ENCODE results near the gene KIF17.

Gene KIF17

DNA sequence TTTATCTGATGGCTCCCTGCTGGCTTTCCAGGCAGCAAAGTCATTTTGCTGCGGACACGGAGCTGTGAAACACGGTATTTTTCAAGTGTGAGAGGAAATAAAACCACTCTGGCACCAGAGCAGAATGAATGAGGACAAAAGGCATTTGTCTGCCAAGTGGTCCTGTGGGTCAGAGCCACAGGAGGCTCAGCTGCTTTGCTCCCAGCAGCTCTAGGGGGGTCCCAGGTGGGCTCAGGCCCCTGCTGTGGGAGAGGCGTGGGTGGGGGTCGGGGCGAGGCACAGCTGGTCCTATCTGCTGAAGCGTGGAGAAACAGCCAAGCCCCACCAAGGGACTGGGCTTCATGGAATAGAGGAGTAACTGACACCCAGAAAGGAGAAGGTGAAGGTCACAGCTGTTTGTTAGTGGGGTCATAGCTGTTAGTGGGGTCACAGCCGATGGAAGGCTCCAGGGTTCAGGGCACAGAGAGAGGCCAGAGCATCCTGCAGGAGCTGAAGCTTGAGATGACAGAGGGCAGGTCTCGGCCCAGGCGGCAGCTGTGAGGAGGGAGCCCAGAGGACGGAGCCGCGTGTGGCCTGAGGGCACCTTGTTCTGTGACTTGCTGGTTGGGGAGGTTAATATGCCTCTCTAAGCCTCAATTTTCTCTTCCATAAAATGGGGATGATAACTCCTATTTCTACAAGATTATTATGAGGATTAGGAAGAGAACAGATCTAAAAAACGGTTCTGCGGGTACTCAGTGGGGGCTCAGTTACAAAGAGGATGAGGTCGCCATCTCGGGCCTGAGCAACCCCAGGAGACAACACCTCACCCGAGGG lies 7.1 kb downstream of the KIF17 start:
- Mint-ChIP-seq H3K4me3 (no peak overlapping the region), H3K9me3 (no peaks in the 10 kb centered on the region), H3K27me3 (peaks cover 10 to 23% of the 10 kb centered on the region in 2 donors), H3K27ac (no peak overlapping the region), H3K4me1 (no peaks in the 10 kb centered on the region), H3K36me3 (no peaks in the 10 kb centered on the region)
- ATAC-seq (replicated peaks) (no peak), DNase-seq (no peak)

DNA sequence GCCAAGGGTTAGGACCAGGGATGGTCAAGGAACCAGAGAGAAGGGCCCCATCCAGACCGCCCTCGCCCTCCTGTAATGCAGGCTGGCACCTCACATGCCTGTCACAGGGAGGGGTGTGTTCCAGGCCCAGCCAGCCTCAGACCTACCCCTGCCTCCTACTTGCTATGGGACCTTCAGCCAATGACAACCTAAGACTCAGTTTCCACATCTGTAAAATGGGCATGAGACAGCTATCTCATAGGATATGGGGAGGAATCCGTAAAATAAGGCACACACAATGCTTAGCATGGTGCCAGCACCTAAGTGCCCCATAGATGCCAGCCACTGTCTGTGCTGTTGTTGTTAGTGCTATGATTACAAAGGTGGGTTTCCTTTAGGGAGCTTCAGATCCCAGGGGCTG lies 7.9 kb downstream of the KIF17 start:
- no peak overlapping the region for H3K27ac Mint-ChIP-seq
- H3K36me3 Mint-ChIP-seq, result no peaks in the 10 kb centered on the region
- DNase-seq (no peak), ATAC-seq (replicated peaks) (no peak)
- no peaks in the 10 kb centered on the region for H3K4me1 Mint-ChIP-seq
- no peak overlapping the region for H3K4me3 Mint-ChIP-seq
- peaks cover 6 to 15% of the 10 kb centered on the region in 2 donors for H3K27me3 Mint-ChIP-seq
- no peaks in the 10 kb centered on the region for H3K9me3 Mint-ChIP-seq

DNA sequence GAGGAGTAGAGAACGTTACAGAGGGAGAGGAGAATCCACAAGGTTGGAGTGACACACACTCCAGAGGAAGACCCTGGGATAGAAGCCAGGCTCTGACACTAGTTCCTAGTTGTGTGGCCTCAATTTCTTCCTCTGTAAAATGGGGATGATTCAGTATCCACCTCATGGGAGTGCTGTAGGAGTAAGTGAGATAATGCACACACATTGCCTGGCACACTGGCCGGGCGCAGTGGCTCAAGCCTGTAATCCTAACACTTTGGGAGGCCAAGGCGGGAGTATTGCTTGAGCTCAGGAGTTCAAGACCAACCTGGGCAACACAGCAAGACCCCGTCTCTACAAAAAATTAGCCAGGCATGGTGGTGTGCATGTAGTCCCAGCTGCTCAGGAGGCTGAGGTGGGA lies 8.9 kb downstream of the KIF17 start:
- H3K4me1 Mint-ChIP-seq, result no peaks in the 10 kb centered on the region
- H3K27me3 Mint-ChIP-seq, result peaks cover 6 to 13% of the 10 kb centered on the region in 2 donors
- H3K27ac Mint-ChIP-seq, result no peak overlapping the region
- no peaks in the 10 kb centered on the region for H3K36me3 Mint-ChIP-seq
- no peaks in the 10 kb centered on the region for H3K9me3 Mint-ChIP-seq
- H3K4me3 Mint-ChIP-seq, result no peak overlapping the region
- no peak for ATAC-seq (replicated peaks)
- DNase-seq, result no peak

DNA sequence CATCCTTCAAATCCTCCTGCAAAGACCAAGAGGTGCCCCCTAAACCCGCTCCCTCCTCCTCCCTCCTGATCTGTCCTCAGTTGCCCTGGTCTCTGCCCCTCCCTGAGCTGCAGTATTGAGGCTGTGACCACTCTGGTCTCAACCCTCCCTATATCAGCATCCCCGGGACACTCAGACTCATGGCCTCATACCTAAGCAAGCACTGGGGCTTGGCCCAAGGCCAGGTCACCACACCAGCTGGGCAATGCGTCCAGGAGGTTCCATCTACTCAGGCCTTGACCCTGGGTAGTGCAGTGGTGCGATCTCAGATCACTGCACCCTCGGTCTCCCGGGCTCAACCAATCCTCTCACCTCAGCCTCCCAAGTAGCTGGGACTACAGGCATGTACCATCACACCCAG lies 9.8 kb downstream of the KIF17 start:
- peaks cover 9 to 16% of the 10 kb centered on the region in 2 donors for H3K27me3 Mint-ChIP-seq
- DNase-seq (no peak), ATAC-seq (replicated peaks) (no peak)
- no peaks in the 10 kb centered on the region for H3K9me3 Mint-ChIP-seq
- no peak overlapping the region for H3K4me3 Mint-ChIP-seq
- no peaks in the 10 kb centered on the region for H3K4me1 Mint-ChIP-seq
- no peak overlapping the region for H3K27ac Mint-ChIP-seq
- H3K36me3 Mint-ChIP-seq, result no peaks in the 10 kb centered on the region

DNA sequence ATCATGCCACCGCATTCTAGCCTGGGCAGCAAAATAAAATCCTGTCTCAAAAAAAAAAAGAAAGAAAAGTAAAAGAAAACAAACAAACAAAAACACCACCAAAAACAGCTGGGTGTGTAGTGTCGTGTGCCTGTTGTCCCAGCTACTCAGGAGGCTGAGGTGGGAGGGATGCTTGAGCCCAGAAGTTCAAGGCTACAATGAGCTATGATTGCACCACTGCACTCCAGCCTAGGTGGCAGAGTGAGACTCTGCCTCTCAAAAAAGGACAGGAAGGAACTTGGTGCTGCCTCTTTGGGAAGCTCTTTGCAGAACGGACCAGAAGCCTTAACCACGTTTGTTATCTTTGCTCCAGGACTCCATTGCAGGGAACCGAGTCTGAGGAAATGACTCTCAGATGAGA lies 11.0 kb downstream of the KIF17 start:
- no peaks in the 10 kb centered on the region for H3K9me3 Mint-ChIP-seq
- no peak for ATAC-seq (replicated peaks)
- no peaks in the 10 kb centered on the region for H3K36me3 Mint-ChIP-seq
- H3K27me3 Mint-ChIP-seq, result peaks cover 10 to 24% of the 10 kb centered on the region in 2 donors
- DNase-seq, result no peak
- H3K4me1 Mint-ChIP-seq, result no peaks in the 10 kb centered on the region
- H3K27ac Mint-ChIP-seq, result no peak overlapping the region
- no peak overlapping the region for H3K4me3 Mint-ChIP-seq

DNA sequence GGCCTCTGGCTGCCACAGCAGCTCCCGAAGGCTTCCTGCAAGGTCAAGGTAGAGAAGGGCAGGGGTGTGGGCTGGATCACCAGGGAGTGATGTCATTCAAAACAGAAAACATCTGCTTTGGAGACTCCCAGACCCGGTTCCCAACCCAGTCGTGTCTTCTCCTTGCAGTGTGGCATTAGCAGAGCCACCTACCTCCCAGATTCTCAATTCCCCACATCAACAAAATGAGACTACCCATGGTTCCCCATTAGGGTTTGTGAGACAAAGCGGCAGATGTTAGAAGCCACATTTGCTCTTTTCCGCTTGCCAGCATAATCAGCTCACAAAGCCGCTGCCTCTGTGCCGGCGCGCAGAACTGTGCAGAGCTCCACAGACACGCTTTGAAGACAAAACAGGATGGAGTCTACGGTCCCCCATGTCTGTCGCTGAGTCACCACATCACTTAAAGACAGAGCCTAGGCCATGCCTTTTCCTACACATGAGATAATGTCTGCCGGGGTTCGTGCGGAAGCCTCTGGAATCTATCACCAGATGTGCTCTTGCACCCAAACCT lies 12.5 kb downstream of the KIF17 start:
- ATAC-seq (replicated peaks), result no peak
- Mint-ChIP-seq H3K4me1 (no peaks in the 10 kb centered on the region), H3K9me3 (no peaks in the 10 kb centered on the region), H3K4me3 (no peak overlapping the region), H3K36me3 (no peaks in the 10 kb centered on the region), H3K27me3 (peaks cover 16 to 24% of the 10 kb centered on the region in 2 donors), H3K27ac (no peak overlapping the region)
- DNase-seq, result no peak

DNA sequence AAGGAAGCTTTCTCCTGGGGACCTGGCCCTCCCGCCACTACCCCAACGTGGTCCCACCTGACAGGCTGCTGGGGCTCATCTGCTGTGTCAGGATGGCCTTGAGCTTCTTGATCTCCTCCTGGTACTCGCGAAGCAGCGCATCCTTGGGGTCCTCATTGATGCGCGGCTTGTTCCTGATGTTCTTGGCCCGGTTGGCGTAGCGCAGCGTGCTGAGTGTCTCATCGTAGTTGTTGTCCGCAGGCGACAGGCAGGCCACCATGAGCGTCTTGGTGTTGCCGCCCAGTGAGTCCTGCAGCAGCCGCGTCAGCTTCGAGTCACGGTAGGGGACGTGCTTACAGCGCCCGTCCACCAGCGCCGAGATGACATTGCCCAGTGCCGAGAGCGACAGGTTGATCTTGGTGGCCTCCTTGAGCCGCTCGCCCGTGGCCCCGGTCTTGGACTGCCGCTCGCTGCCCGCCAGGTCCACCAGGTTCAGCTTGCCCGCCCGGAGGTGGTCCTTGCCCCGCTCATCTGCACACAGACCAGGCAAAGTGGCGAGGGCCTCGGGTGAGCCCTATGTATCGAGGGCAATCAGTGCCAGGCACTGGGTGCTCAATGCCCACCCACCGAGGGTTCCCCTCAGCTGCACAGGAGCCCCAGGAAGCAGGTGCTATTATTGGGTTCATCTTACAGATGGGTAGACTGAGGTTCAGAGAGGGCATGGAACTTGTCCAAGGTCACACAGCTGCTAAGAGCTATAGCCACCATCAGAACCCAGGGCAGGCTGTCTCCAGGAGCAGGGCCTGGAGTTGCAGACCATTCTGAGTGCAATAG lies 13.2 kb downstream of the KIF17 start:
- Mint-ChIP-seq H3K4me3 (no peak overlapping the region), H3K36me3 (no peaks in the 10 kb centered on the region), H3K9me3 (no peaks in the 10 kb centered on the region)

DNA sequence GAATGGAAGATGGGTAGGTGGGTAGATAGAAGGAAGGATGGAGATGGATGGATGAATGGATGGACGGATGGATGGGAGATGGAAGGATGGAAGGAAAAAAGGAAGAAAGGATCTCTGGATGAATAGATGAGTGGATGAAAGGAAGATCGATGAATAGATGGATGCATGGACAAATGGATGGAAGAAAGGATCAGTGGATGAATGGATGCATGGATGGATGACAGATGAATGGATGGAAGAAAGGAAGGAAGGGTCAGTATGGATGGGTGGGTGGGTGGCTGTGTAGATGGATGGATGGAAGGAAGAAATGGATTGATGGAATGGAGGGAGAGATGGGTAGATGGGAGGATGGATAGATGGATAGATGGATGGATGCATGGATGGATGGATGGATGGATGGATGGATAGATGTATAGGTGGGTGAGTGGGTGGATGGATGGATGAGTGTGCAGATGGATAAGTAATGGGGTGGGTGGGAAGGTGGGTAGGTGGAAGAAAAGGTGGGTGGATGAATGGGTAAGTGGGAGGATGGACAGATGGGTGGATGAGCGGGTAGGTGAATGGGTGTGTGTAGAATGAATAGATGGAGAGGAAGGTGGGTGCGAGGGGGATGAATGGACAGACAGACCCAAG lies 14.6 kb downstream of the KIF17 start:
- H3K4me3 Mint-ChIP-seq, result no peak overlapping the region
- no peaks in the 10 kb centered on the region for H3K36me3 Mint-ChIP-seq
- no peak for ATAC-seq (replicated peaks)
- DNase-seq, result no peak
- H3K9me3 Mint-ChIP-seq, result no peaks in the 10 kb centered on the region
- H3K4me1 Mint-ChIP-seq, result no peaks in the 10 kb centered on the region
- H3K27me3 Mint-ChIP-seq, result peaks cover 14 to 18% of the 10 kb centered on the region in 2 donors
- H3K27ac Mint-ChIP-seq, result no peak overlapping the region

More for the DNA sequence above, 13.2 kb downstream of the KIF17 start:
- H3K27ac Mint-ChIP-seq, result no peak overlapping the region
- ATAC-seq (replicated peaks), result no peak
- no peak for DNase-seq
- H3K27me3 Mint-ChIP-seq, result peaks cover 16 to 24% of the 10 kb centered on the region in 2 donors
- no peaks in the 10 kb centered on the region for H3K4me1 Mint-ChIP-seq

DNA sequence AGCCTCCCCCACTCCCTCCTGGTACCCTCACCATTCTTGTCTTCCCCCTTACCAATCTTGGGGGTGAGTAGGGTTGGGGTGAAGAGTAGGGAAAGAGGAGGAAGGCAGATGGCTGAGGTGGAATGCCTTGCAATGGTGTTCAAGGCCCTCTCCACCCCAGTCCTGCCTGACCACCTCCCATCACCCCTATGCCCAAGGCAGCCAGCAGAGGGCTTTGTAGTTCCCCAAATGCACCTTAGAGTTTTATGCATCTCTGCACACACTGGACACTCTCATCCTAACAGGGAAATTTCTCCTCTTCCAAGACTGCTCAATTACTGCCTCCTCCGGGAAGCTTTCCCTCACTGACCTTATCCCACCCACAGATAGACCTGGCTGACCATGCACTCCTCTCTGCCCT lies 15.4 kb downstream of the KIF17 start:
- no peak overlapping the region for H3K27ac Mint-ChIP-seq
- H3K27me3 Mint-ChIP-seq, result peaks cover 10 to 17% of the 10 kb centered on the region in 2 donors
- DNase-seq (no peak), ATAC-seq (replicated peaks) (no peak)
- no peak overlapping the region for H3K4me3 Mint-ChIP-seq
- H3K4me1 Mint-ChIP-seq, result no peaks in the 10 kb centered on the region
- no peaks in the 10 kb centered on the region for H3K36me3 Mint-ChIP-seq
- H3K9me3 Mint-ChIP-seq, result no peaks in the 10 kb centered on the region

DNA sequence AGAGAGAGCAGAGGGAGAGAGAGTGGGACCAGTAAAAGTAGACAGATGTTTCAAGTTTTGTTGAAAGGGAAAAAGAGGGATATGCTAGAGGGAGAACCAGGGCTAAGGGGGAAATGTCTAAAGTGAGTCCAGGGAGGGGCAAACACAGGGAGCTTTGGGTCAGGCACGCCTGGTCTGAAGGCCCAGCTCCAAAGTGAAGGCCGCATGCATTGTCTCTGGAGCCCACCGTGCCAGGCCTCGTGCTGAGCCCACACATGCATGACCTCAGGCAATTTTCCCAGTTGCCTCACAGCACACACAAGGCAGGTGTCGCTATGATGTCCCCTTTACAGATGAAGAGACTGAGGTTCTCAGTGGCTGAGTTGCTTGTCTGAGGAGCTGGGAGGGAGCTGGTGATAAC lies 16.0 kb downstream of the KIF17 start:
- Mint-ChIP-seq H3K4me1 (peaks cover 2 to 3% of the 10 kb centered on the region in 2 donors), H3K27ac (no peak overlapping the region), H3K27me3 (peaks cover 10 to 11% of the 10 kb centered on the region in 2 donors), H3K36me3 (no peaks in the 10 kb centered on the region), H3K9me3 (no peaks in the 10 kb centered on the region), H3K4me3 (no peak overlapping the region)
- no peak for DNase-seq
- no peak for ATAC-seq (replicated peaks)

DNA sequence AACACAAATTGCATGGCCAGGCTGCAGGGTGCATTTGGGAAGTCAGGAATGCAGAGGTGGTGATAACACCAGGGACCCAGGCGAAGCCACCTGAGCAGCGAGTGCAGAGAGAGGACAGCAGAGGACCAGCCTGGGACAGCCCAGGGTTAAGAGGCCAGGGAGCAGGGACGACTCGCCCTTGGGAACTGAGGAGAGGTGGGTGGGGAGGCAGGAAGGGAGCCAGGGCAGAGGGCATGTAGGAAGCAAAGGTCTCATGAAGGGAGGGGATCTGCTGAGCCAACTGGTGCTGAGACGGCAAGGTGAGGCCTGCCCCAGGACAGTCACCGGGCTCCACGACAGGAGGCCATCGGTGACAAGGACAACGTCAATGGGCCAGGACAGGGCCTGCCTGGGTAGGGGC lies 16.4 kb downstream of the KIF17 start:
- no peak overlapping the region for H3K27ac Mint-ChIP-seq
- no peak for DNase-seq
- no peak overlapping the region for H3K4me3 Mint-ChIP-seq
- H3K27me3 Mint-ChIP-seq, result peaks cover 10 to 11% of the 10 kb centered on the region in 2 donors
- no peaks in the 10 kb centered on the region for H3K9me3 Mint-ChIP-seq
- ATAC-seq (replicated peaks), result no peak
- H3K36me3 Mint-ChIP-seq, result no peaks in the 10 kb centered on the region
- H3K4me1 Mint-ChIP-seq, result peaks cover 2 to 7% of the 10 kb centered on the region in 2 donors

DNA sequence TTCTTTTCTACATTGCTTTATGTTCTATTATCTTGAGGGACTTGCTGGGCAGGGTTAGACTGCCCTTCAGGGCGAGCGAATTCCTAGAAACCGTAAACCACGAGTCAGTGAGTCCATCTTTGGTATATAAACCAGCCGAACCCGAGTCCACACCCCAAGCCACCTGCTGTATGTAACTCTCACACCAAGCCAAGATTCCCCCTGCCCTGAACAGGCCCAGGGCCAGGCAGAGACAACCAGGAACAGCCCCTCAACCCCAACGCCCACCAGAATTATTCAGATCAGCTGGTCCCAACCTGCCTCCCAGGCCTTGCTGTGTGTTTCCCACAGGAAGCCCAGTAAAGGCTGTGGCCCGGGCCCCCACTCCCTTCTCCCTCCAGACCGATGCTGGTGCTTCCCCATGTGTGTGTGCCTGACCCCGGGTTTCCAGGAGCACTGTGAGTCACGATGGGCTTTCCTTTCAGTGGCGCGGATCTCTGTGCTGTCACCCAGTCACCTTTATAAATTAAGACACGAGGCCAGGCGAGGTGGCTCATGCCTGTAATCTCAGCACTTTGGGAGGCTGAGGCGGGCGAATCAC lies 17.1 kb downstream of the KIF17 start:
- H3K4me3 Mint-ChIP-seq, result no peak overlapping the region
- H3K4me1 Mint-ChIP-seq, result peaks cover 6 to 14% of the 10 kb centered on the region in 2 donors
- no peak for DNase-seq

DNA sequence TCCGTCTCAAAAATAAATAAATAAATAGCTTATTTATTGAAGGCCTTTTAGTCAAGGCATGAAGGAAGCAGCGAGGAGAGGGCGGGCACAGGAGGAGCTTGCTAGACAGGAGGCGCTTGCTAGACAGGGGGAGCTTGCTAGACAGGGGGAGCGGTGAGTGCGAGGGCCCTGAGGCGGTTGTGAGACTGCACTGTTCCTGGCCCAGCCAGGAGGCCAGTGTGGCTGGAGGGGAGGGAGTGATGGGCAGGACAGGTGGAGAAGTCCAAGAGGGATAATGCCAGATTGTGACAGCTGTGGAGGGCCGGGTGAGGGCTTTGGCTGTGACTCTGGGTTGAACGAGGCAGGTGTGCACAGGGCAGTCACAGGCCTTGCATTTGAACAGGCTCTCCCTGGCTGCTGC lies 18.2 kb downstream of the KIF17 start:
- H3K4me1 Mint-ChIP-seq, result peaks cover 6 to 16% of the 10 kb centered on the region in 2 donors
- peaks cover 13 to 18% of the 10 kb centered on the region in 2 donors for H3K27me3 Mint-ChIP-seq
- H3K27ac Mint-ChIP-seq, result no peak overlapping the region
- H3K36me3 Mint-ChIP-seq, result no peaks in the 10 kb centered on the region
- DNase-seq, result no peak
- ATAC-seq (replicated peaks), result no peak
- no peak overlapping the region for H3K4me3 Mint-ChIP-seq
- no peaks in the 10 kb centered on the region for H3K9me3 Mint-ChIP-seq

More for the DNA sequence above, 17.1 kb downstream of the KIF17 start:
- H3K9me3 Mint-ChIP-seq, result no peaks in the 10 kb centered on the region
- no peaks in the 10 kb centered on the region for H3K36me3 Mint-ChIP-seq
- H3K27ac Mint-ChIP-seq, result no peak overlapping the region
- H3K27me3 Mint-ChIP-seq, result peaks cover 10 to 13% of the 10 kb centered on the region in 2 donors
- no peak for ATAC-seq (replicated peaks)
